Right lobe of liver (tissue), 6 donors: ENCODE results near the gene WDPCP. TPM values are rescaled to one million over a fixed set of nuclear protein-coding genes. Genes with fewer than 3 reads are reported as not detected.
"Not testable (repeated sequence)": the region's sequence is repeated elsewhere in the genome, so short reads cannot be mapped to it uniquely, and the experiment has no call there.

Experiments used
- ATAC-seq, 4 donors: fragments of 200-7000 bp; cut with Tn5 transposase; one replicate each; pipeline ENCODE4 v1.9.1; 2020; ENCODE audit warnings: mild to moderate bottlenecking in 4 of 4, moderate library complexity in 4 of 4
- DNase-seq, 3 donors: peaks; one replicate each; pipeline ENCODE4 v3.0.0-alpha.2; 2020
- H3K27ac ChIP-seq, 3 donors: fragments of 200-600 bp; one replicate each; pipeline ENCODE4 v1.8.0; 2022
- H3K27me3 ChIP-seq, 2 donors: fragments of 200-600 bp; one replicate each; pipeline ENCODE4 v1.8.0; 2022
- H3K36me3 ChIP-seq, 4 donors: fragments of 200-600 bp; sonication (generic) in 1 of 4; one replicate each; pipeline versions ENCODE4 v1.5.1 to v1.8.0; 2017 to 2022; ENCODE audit warnings: control low read depth in 1 of 4
- H3K4me1 ChIP-seq, 4 donors: fragments of 200-600 bp; sonication (generic) in 1 of 4; one replicate each; pipeline versions ENCODE4 v1.5.1 to v1.8.0; 2017 to 2022; ENCODE audit warnings: control low read depth in 1 of 4
- H3K4me3 ChIP-seq, 3 donors: fragments of 200-600 bp; one replicate each; pipeline ENCODE4 v1.8.0; 2022
- H3K9me3 ChIP-seq, 4 donors: fragments of 200-600 bp; sonication (generic) in 1 of 4; one replicate each; pipeline versions ENCODE4 v1.5.1 to v1.8.0; 2017 to 2022; ENCODE audit warnings: control low read depth in 1 of 4
- POLR2A ChIP-seq: fragments of 450-650 bp; IDR thresholded peaks from one replicate; pipeline ENCODE4 v1.6.1; 2017; ENCODE audit warnings: antibody characterized with exemption, mild to moderate bottlenecking
- WGBS: methylation state at CpG from one replicate; pipeline ENCODE4 v1.1.6; 2018; ENCODE audit warnings: low coverage, low lambda C conversion rate; ENCODE audit not compliant: insufficient coverage; ENCODE audit errors: missing lambda C conversion rate; 5-methylcytosine and 5-hydroxymethylcytosine counted together
- intact Hi-C, 2 donors: fragments of 100-400 bp; cut with DNase I; formaldehyde crosslinking; loops; one replicate each; pipeline versions ENCODE4 v1.11.2 to v1.14.1; 2022
- total RNA-seq, 6 experiments: library from RNA; depleted of rRNA in 2 of 6; stranded (reverse); fragments of >200 nt in 2 of 6; fragmentation: NEBNext Ultra II Directional in 3 of 6; extraction: Animal tissue kit (Norgen Biotek cat#: 25700) in 3 of 6; gene quantifications; one replicate each; pipeline versions ENCODE4 v1.1.0 to v1.2.4, GENCODE V29; 2016 to 2023
- TF ChIP-seq, protein P1 (sequence below), 4 donors: fragments of 200-600 bp in 3 of 4; fragments of 450-650 bp in 1 of 4; IDR thresholded peaks; one replicate each; pipeline versions ENCODE4 v1.5.1 to v1.8.0; 2016 to 2022; ENCODE audit warnings: antibody characterized with exemption in 4 of 4, mild to moderate bottlenecking in 2 of 4
- donor health status: DM: no; HTN: yes; CAD: no.
- donor health status: DM: no; HTN: no; CAD: no.
- donor health status: DM: no; HTN: no; CAD: no.
- donor health status: DM: no; HTN: yes; CAD: no.
- donor health status: DM: no; HTN: yes; CAD: no.

The WDPCP gene
- total RNA-seq, 6 experiments from 2014 or later: 2.7 to 4.4 (median 3.0) TPM

GRCh38 chr2:63486861-63487290, 101.4 kb downstream of the WDPCP start:
- 92% methylated on average over 2 of the region's 2 CpGs for WGBS
- DNase-seq: no peak
- H3K27me3 ChIP-seq: no peaks in the 10 kb centered on the region
- no peak overlapping the region for H3K27ac ChIP-seq
- no peak for TF ChIP-seq POLR2A
- TF ChIP-seq, protein P1, sequence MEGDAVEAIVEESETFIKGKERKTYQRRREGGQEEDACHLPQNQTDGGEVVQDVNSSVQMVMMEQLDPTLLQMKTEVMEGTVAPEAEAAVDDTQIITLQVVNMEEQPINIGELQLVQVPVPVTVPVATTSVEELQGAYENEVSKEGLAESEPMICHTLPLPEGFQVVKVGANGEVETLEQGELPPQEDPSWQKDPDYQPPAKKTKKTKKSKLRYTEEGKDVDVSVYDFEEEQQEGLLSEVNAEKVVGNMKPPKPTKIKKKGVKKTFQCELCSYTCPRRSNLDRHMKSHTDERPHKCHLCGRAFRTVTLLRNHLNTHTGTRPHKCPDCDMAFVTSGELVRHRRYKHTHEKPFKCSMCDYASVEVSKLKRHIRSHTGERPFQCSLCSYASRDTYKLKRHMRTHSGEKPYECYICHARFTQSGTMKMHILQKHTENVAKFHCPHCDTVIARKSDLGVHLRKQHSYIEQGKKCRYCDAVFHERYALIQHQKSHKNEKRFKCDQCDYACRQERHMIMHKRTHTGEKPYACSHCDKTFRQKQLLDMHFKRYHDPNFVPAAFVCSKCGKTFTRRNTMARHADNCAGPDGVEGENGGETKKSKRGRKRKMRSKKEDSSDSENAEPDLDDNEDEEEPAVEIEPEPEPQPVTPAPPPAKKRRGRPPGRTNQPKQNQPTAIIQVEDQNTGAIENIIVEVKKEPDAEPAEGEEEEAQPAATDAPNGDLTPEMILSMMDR (IDR thresholded peaks at IDR 0.05): peak in 2 of 4 donors; percentile 12 to 18
- intact Hi-C loops: no loop called here
- no peaks in the 10 kb centered on the region for H3K9me3 ChIP-seq
- H3K36me3 ChIP-seq: no peaks in the 10 kb centered on the region
- no peak overlapping the region for H3K4me3 ChIP-seq
- no peak for ATAC-seq
- H3K4me1 ChIP-seq: no peaks in the 10 kb centered on the region

GRCh38 chr2:63484901-63485300, 103.4 kb downstream of the WDPCP start:
- WGBS: 88% methylated on average over 6 of the region's 6 CpGs
- Histone ChIP-seq H3K4me1 (no peaks in the 10 kb centered on the region), H3K27me3 (no peaks in the 10 kb centered on the region), H3K27ac (no peak overlapping the region), H3K4me3 (no peak overlapping the region), H3K36me3 (no peaks in the 10 kb centered on the region), H3K9me3 (no peaks in the 10 kb centered on the region)
- intact Hi-C loops: no loop called here
- ATAC-seq (no peak), DNase-seq (no peak)
- TF ChIP-seq POLR2A: no peak
- TF ChIP-seq, protein P1 (IDR thresholded peaks at IDR 0.05): no peak

- Histone ChIP-seq H3K27me3 (no peaks in the 10 kb centered on the region), H3K4me1 (no peaks in the 10 kb centered on the region), H3K9me3 (no peaks in the 10 kb centered on the region), H3K27ac (no peak overlapping the region), H3K36me3 (no peaks in the 10 kb centered on the region), H3K4me3 (no peak overlapping the region)
- DNase-seq: no peak
- 79% methylated on average over 2 of the region's 2 CpGs for WGBS
- intact Hi-C loops: no loop called here
- TF ChIP-seq, protein P1 (IDR thresholded peaks at IDR 0.05): no peak
- TF ChIP-seq POLR2A: no peak
- ATAC-seq: no peak
These were observed 103.8 kb downstream of the WDPCP start for GRCh38 chr2:63484481-63484880.

GRCh38 chr2:63477686-63478085, 110.6 kb downstream of the WDPCP start:
- Histone ChIP-seq H3K9me3 (no peaks in the 10 kb centered on the region), H3K36me3 (no peaks in the 10 kb centered on the region), H3K4me1 (no peaks in the 10 kb centered on the region), H3K27ac (no peak overlapping the region), H3K27me3 (no peaks in the 10 kb centered on the region), H3K4me3 (no peak overlapping the region)
- intact Hi-C loops: no loop called here
- DNase-seq (no peak), ATAC-seq (no peak)
- 93% methylated on average over 3 of the region's 3 CpGs for WGBS
- TF ChIP-seq, protein P1 (IDR thresholded peaks at IDR 0.05): no peak
- no peak for TF ChIP-seq POLR2A

- intact Hi-C loops, H3K27ac ChIP-seq, ATAC-seq, H3K4me3 ChIP-seq, H3K9me3 ChIP-seq, H3K36me3 ChIP-seq, H3K4me1 ChIP-seq, H3K27me3 ChIP-seq, DNase-seq: not testable (repeated sequence)
- WGBS: 86% methylated on average over 1 of the region's 1 CpG
These were observed 119.0 kb downstream of the WDPCP start for GRCh38 chr2:63469313-63469712.
